CD4-positive, CD25-positive, alpha-beta regulatory T cell (primary cell): ENCODE data around the gene FGF3. TPM values are rescaled to one million over a fixed set of nuclear protein-coding genes. Genes with fewer than 3 reads are reported as not detected.
A peak's percentile ranks its signal among the peaks of the same experiment; 100 is the strongest.

Experiments
- ATAC-seq, 2 donors: fragments of 150-1000 bp; cut with Tn5 transposase; one replicate each; pipeline ENCODE4 v1.10.0; 2021; ENCODE audit warnings: low read depth in 2 of 2, moderate number of reproducible peaks in 2 of 2, moderate library complexity in 1 of 2
- DNase-seq, 3 donors: peaks; one replicate each; pipeline versions ENCODE4 v3.0.0 to v3.0.0-alpha.2; 2012 to 2022; ENCODE audit warnings: mixed read lengths in 1 of 3
- H3K27ac ChIP-seq: one replicate; pipeline ENCODE4 v1.7.0; 2013; ENCODE audit warnings: mild to moderate bottlenecking, low read length; ENCODE audit not compliant: insufficient read depth, poor library complexity, severe bottlenecking
- H3K27me3 ChIP-seq: one replicate; pipeline ENCODE4 v1.7.0; 2013; ENCODE audit warnings: low read length; ENCODE audit not compliant: control insufficient read depth, insufficient read depth
- H3K36me3 ChIP-seq: one replicate; pipeline ENCODE4 v1.7.0; 2013; ENCODE audit warnings: mild to moderate bottlenecking, low read length, moderate library complexity; ENCODE audit not compliant: control insufficient read depth, insufficient read depth
- H3K4me1 ChIP-seq: 2 replicates; pipeline ENCODE4 v1.7.0; 2013; ENCODE audit warnings: mild to moderate bottlenecking, low read length; ENCODE audit not compliant: insufficient read depth, control insufficient read depth, poor library complexity, severe bottlenecking
- H3K4me3 ChIP-seq: one replicate; pipeline ENCODE4 v1.7.0; 2013; ENCODE audit warnings: low read depth, mild to moderate bottlenecking, low read length, moderate library complexity
- H3K9me3 ChIP-seq, 2 experiments: 1 replicate in 1 of 2; 2 replicates in 1 of 2; pipeline ENCODE4 v1.7.0; 2013; ENCODE audit warnings: low read length in 2 of 2, mild to moderate bottlenecking in 1 of 2, moderate library complexity in 1 of 2; ENCODE audit not compliant: control insufficient read depth in 2 of 2
- H3K27ac Mint-ChIP-seq, 3 donors: one replicate each; pipeline ENCODE4 v1.8.0; 2020 to 2022; ENCODE audit warnings: mild to moderate bottlenecking in 3 of 3, mixed read lengths in 3 of 3, moderate library complexity in 2 of 3
- H3K27me3 Mint-ChIP-seq: one replicate; pipeline ENCODE4 v1.8.0; 2022; ENCODE audit warnings: mild to moderate bottlenecking, mixed read lengths
- H3K36me3 Mint-ChIP-seq: one replicate; pipeline ENCODE4 v1.8.0; 2020; ENCODE audit warnings: mixed read lengths
- H3K4me1 Mint-ChIP-seq, 4 donors: one replicate each; pipeline ENCODE4 v1.8.0; 2020 to 2022; ENCODE audit warnings: mixed read lengths in 4 of 4, mild to moderate bottlenecking in 1 of 4
- H3K4me3 Mint-ChIP-seq, 4 donors: one replicate each; pipeline ENCODE4 v1.8.0; 2020 to 2022; ENCODE audit warnings: mild to moderate bottlenecking in 4 of 4, mixed read lengths in 4 of 4, moderate library complexity in 3 of 4
- H3K9me3 Mint-ChIP-seq, 7 donors: one replicate each; pipeline ENCODE4 v1.8.0; 2020 to 2022; ENCODE audit warnings: mixed read lengths in 7 of 7, mild to moderate bottlenecking in 3 of 7, moderate library complexity in 2 of 7
- polyA plus RNA-seq, 4 donors: library from polyadenylated mRNA; unstranded; fragments of 300-500 nt; fragmentation: Illumina TruSeq; gene quantifications; one replicate each; pipeline ENCODE4 v1.2.3, GENCODE V29; 2021
- total RNA-seq: library from RNA; stranded (reverse); gene quantifications from one replicate; pipeline ENCODE4 v1.2.3, GENCODE V29; 2022

The FGF3 gene
- total and polyA plus RNA-seq, 5 donors from 2014 or later = not detected

- DNase-seq (peak in 1 of 3 donors; percentile 20), ATAC-seq (no peak)
- H3K27me3 Mint-ChIP-seq = peaks cover 35% of the 10 kb centered on the region
- peaks cover 0 to 6% (median 0%) of the 10 kb centered on the region in 7 donors for H3K9me3 Mint-ChIP-seq
- H3K4me3 ChIP-seq = no peak overlapping the region
- H3K36me3 ChIP-seq = no peaks in the 10 kb centered on the region
- H3K27ac Mint-ChIP-seq = no peak overlapping the region
- H3K9me3 ChIP-seq = no peaks in the 10 kb centered on the region
- H3K4me1 ChIP-seq = no peaks in the 10 kb centered on the region
- no peak overlapping the region for H3K27ac ChIP-seq
- H3K4me3 Mint-ChIP-seq = no peak overlapping the region
- no peaks in the 10 kb centered on the region for H3K4me1 Mint-ChIP-seq
- no peaks in the 10 kb centered on the region for H3K36me3 Mint-ChIP-seq
- no peaks in the 10 kb centered on the region for H3K27me3 ChIP-seq
Observed at GRCh38 chr11:69817265-69818230, 1.7 kb downstream of the FGF3 start.

- DNase-seq (no peak), ATAC-seq (no peak)
- peaks cover 0 to 6% (median 0%) of the 10 kb centered on the region in 7 donors for H3K9me3 Mint-ChIP-seq
- no peaks in the 10 kb centered on the region for H3K36me3 Mint-ChIP-seq
- Histone ChIP-seq H3K27me3 (no peaks in the 10 kb centered on the region), H3K27ac (no peak overlapping the region), H3K9me3 (no peaks in the 10 kb centered on the region), H3K4me3 (no peak overlapping the region), H3K36me3 (no peaks in the 10 kb centered on the region), H3K4me1 (no peaks in the 10 kb centered on the region)
- H3K27ac Mint-ChIP-seq = no peak overlapping the region
- no peak overlapping the region for H3K4me3 Mint-ChIP-seq
- H3K4me1 Mint-ChIP-seq = no peaks in the 10 kb centered on the region
- H3K27me3 Mint-ChIP-seq = peaks cover 35% of the 10 kb centered on the region
Observed at GRCh38 chr11:69816671-69817070, 2.5 kb downstream of the FGF3 start.

- Histone ChIP-seq H3K4me1 (no peaks in the 10 kb centered on the region), H3K36me3 (no peaks in the 10 kb centered on the region), H3K4me3 (no peak overlapping the region), H3K27me3 (no peaks in the 10 kb centered on the region), H3K9me3 (no peaks in the 10 kb centered on the region), H3K27ac (no peak overlapping the region)
- DNase-seq (no peak), ATAC-seq (no peak)
- Mint-ChIP-seq H3K36me3 (no peaks in the 10 kb centered on the region), H3K4me1 (no peaks in the 10 kb centered on the region), H3K9me3 (peaks cover 0 to 6% (median 0%) of the 10 kb centered on the region in 7 donors), H3K27ac (no peak overlapping the region), H3K27me3 (peaks cover 38% of the 10 kb centered on the region), H3K4me3 (no peak overlapping the region)
Observed at GRCh38 chr11:69815973-69816372, 3.2 kb downstream of the FGF3 start.

GRCh38 chr11:69814902-69815301 is 4.3 kb downstream of the FGF3 start:
- Histone ChIP-seq H3K4me3 (no peak overlapping the region), H3K27ac (no peak overlapping the region), H3K4me1 (no peaks in the 10 kb centered on the region), H3K27me3 (no peaks in the 10 kb centered on the region), H3K9me3 (no peaks in the 10 kb centered on the region), H3K36me3 (no peaks in the 10 kb centered on the region)
- Mint-ChIP-seq H3K4me1 (no peaks in the 10 kb centered on the region), H3K9me3 (peaks cover 0 to 6% (median 0%) of the 10 kb centered on the region in 7 donors), H3K36me3 (no peaks in the 10 kb centered on the region), H3K27me3 (peaks cover 30% of the 10 kb centered on the region), H3K4me3 (no peak overlapping the region), H3K27ac (no peak overlapping the region)
- DNase-seq (no peak), ATAC-seq (no peak)

GRCh38 chr11:69814411-69814810 is 4.8 kb downstream of the FGF3 start:
- ATAC-seq = no peak

GRCh38 chr11:69813839-69814238 is 5.4 kb downstream of the FGF3 start:
- no peaks in the 10 kb centered on the region for H3K4me1 ChIP-seq
- no peak overlapping the region for H3K27ac ChIP-seq
- no peaks in the 10 kb centered on the region for H3K27me3 ChIP-seq
- ATAC-seq = no peak
- Mint-ChIP-seq H3K9me3 (peaks cover 0 to 6% (median 1%) of the 10 kb centered on the region in 7 donors), H3K27me3 (peaks cover 29% of the 10 kb centered on the region), H3K4me1 (no peaks in the 10 kb centered on the region), H3K27ac (no peak overlapping the region), H3K36me3 (no peaks in the 10 kb centered on the region), H3K4me3 (no peak overlapping the region)
- no peak overlapping the region for H3K4me3 ChIP-seq
- no peak for DNase-seq
- no peaks in the 10 kb centered on the region for H3K36me3 ChIP-seq
- H3K9me3 ChIP-seq = no peaks in the 10 kb centered on the region

More at GRCh38 chr11:69814411-69814810, 4.8 kb downstream of the FGF3 start:
- Mint-ChIP-seq H3K4me3 (no peak overlapping the region), H3K4me1 (no peaks in the 10 kb centered on the region), H3K9me3 (peaks cover 0 to 6% (median under 1%) of the 10 kb centered on the region in 7 donors), H3K27ac (no peak overlapping the region), H3K36me3 (no peaks in the 10 kb centered on the region), H3K27me3 (peaks cover 30% of the 10 kb centered on the region)
- no peaks in the 10 kb centered on the region for H3K36me3 ChIP-seq
- H3K27ac ChIP-seq = no peak overlapping the region
- H3K27me3 ChIP-seq = no peaks in the 10 kb centered on the region
- no peaks in the 10 kb centered on the region for H3K4me1 ChIP-seq
- H3K9me3 ChIP-seq = no peaks in the 10 kb centered on the region
- no peak for DNase-seq
- H3K4me3 ChIP-seq = no peak overlapping the region

- no peaks in the 10 kb centered on the region for H3K4me1 Mint-ChIP-seq
- Histone ChIP-seq H3K36me3 (no peaks in the 10 kb centered on the region), H3K27ac (no peak overlapping the region), H3K4me3 (no peak overlapping the region), H3K4me1 (no peaks in the 10 kb centered on the region), H3K9me3 (no peaks in the 10 kb centered on the region), H3K27me3 (no peaks in the 10 kb centered on the region)
- H3K27me3 Mint-ChIP-seq = peaks cover 29% of the 10 kb centered on the region
- no peaks in the 10 kb centered on the region for H3K36me3 Mint-ChIP-seq
- H3K4me3 Mint-ChIP-seq = no peak overlapping the region
- H3K27ac Mint-ChIP-seq = no peak overlapping the region
- ATAC-seq = no peak
- no peak for DNase-seq
- peaks cover 0 to 6% (median 1%) of the 10 kb centered on the region in 7 donors for H3K9me3 Mint-ChIP-seq
Observed at GRCh38 chr11:69812946-69813345, 6.3 kb downstream of the FGF3 start.

- Histone ChIP-seq H3K36me3 (no peaks in the 10 kb centered on the region), H3K4me3 (no peak overlapping the region), H3K27me3 (no peaks in the 10 kb centered on the region), H3K27ac (no peak overlapping the region), H3K4me1 (no peaks in the 10 kb centered on the region), H3K9me3 (no peaks in the 10 kb centered on the region)
- Mint-ChIP-seq H3K27me3 (peaks cover 29% of the 10 kb centered on the region), H3K4me1 (no peaks in the 10 kb centered on the region), H3K9me3 (peaks cover 0 to 6% (median 1%) of the 10 kb centered on the region in 7 donors), H3K4me3 (no peak overlapping the region), H3K36me3 (no peaks in the 10 kb centered on the region), H3K27ac (no peak overlapping the region)
- DNase-seq (no peak), ATAC-seq (no peak)
Observed at GRCh38 chr11:69812256-69812655, 7.0 kb downstream of the FGF3 start.
